Bronchial epithelial cell (primary cell): ENCODE data around the gene NDEL1. TPM values are rescaled to one million over a fixed set of nuclear protein-coding genes. Genes with fewer than 3 reads are reported as not detected.
A peak's percentile ranks its signal among the peaks of the same experiment; 100 is the strongest.

Experiments
- DNase-seq: peaks from one replicate; pipeline ENCODE4 v3.0.0-alpha.2; 2010; ENCODE audit warnings: low read depth
- FAIRE-seq: peaks from 2 replicates; lab custom pipeline; 2011; peaks lifted over from hg19 to GRCh38; lab: Jason Lieb, UNC
- H3K27me3 ChIP-seq: 2 replicates; pipeline ENCODE4 v1.5.1; 2011; ENCODE audit warnings: low read length; ENCODE audit not compliant: control insufficient read depth, insufficient read depth
- H3K36me3 ChIP-seq: 2 replicates; pipeline ENCODE4 v1.5.1; 2011; ENCODE audit warnings: low read length; ENCODE audit not compliant: control insufficient read depth, insufficient read depth
- H3K4me3 ChIP-seq: 2 replicates; pipeline ENCODE4 v1.5.1; 2011; ENCODE audit warnings: mild to moderate bottlenecking, low read depth, low read length, control low read depth
- CTCF ChIP-seq: IDR thresholded peaks from 2 replicates; pipeline ENCODE4 v1.5.1; 2011; ENCODE audit warnings: mild to moderate bottlenecking, moderate library complexity, low read length, control low read depth, inconsistent platforms; ENCODE audit not compliant: insufficient read depth, severe bottlenecking
- total RNA-seq: library from RNA; depleted of rRNA; stranded (reverse); fragments of >200 nt; gene quantifications from 2 replicates; pipeline ENCODE4 v1.2.1, GENCODE V29; 2014

NDEL1 gene
- total RNA-seq, 1 donor from 2014 or later: 47.1 TPM

- no peak for FAIRE-seq
- Histone ChIP-seq H3K27me3 (no peaks in the 10 kb centered on the region), H3K36me3 (peaks cover 16% of the 10 kb centered on the region), H3K4me3 (no peak overlapping the region)
- DNase-seq: no peak
- TF ChIP-seq CTCF: no peak
Observed at GRCh38 chr17:8487743-8488142, 52.1 kb downstream of the NDEL1 start.

GRCh38 chr17:8488491-8488890, 52.8 kb downstream of the NDEL1 start:
- no peak for FAIRE-seq
- Histone ChIP-seq H3K4me3 (no peak overlapping the region), H3K27me3 (no peaks in the 10 kb centered on the region), H3K36me3 (peaks cover 17% of the 10 kb centered on the region)
- DNase-seq: no peak
- no peak for TF ChIP-seq CTCF

- peak; percentile 3 for TF ChIP-seq CTCF
- FAIRE-seq (no peak), DNase-seq (peak; percentile 73)
- Histone ChIP-seq H3K36me3 (peaks cover 17% of the 10 kb centered on the region), H3K4me3 (no peak overlapping the region), H3K27me3 (no peaks in the 10 kb centered on the region)
Observed at GRCh38 chr17:8488901-8489300, 53.2 kb downstream of the NDEL1 start.

GRCh38 chr17:8489841-8490240, 54.2 kb downstream of the NDEL1 start:
- peaks cover 17% of the 10 kb centered on the region for H3K36me3 ChIP-seq
- FAIRE-seq (no peak), DNase-seq (no peak)
- no peak overlapping the region for H3K4me3 ChIP-seq
- no peaks in the 10 kb centered on the region for H3K27me3 ChIP-seq
- no peak for TF ChIP-seq CTCF

GRCh38 chr17:8490256-8491023, 54.8 kb downstream of the NDEL1 start:
- Histone ChIP-seq H3K27me3 (no peaks in the 10 kb centered on the region), H3K36me3 (peaks cover 17% of the 10 kb centered on the region), H3K4me3 (no peak overlapping the region)
- DNase-seq (peak; percentile 36), FAIRE-seq (no peak)
- TF ChIP-seq CTCF: no peak

- Histone ChIP-seq H3K27me3 (no peaks in the 10 kb centered on the region), H3K36me3 (peaks cover 17% of the 10 kb centered on the region), H3K4me3 (no peak overlapping the region)
- no peak for FAIRE-seq
- no peak for TF ChIP-seq CTCF
- no peak for DNase-seq
Observed at GRCh38 chr17:8492121-8492520, 56.4 kb downstream of the NDEL1 start.
